IMR-90 (cell line): ENCODE data around the gene WFDC9. TPM values are rescaled to one million over a fixed set of nuclear protein-coding genes. Genes with fewer than 3 reads are reported as not detected.

Experiments used
- microRNA-seq, 2 experiments: library from miRNA; stranded (forward) in 1 of 2; unstranded in 1 of 2; fragments of 10-50 nt in 1 of 2; fragments of <30 nt in 1 of 2; gene quantifications in 1 of 2; microRNA quantifications in 1 of 2; one replicate each; pipeline versions ENCODE3 to v1.1.0; 2013 to 2020; ENCODE audit not compliant: insufficient read depth in 1 of 2, insufficient read length in 1 of 2, unreplicated experiment in 1 of 2
- polyA plus RNA-seq, 3 experiments: library from polyadenylated mRNA; depleted of rRNA; stranded (reverse); fragments of >200 nt; gene quantifications; 2 replicates each; pipeline ENCODE4 v1.2.3, GENCODE V29; 2012; ENCODE audit warnings: low replicate concordance in 1 of 3
- small RNA-seq, 5 experiments: library from RNA; depleted of rRNA; stranded (forward); fragments of <200 nt; gene quantifications; one replicate each; pipeline ENCODE3, GENCODE V24; 2012
- total RNA-seq: library from RNA; depleted of rRNA; stranded (reverse); fragments of >200 nt; gene quantifications from 2 replicates; pipeline ENCODE4 v1.2.3, GENCODE V29; 2012; rRNA removed

Gene WFDC9
- total and polyA plus RNA-seq, 2 of the 4 experiments (the other 2 are of a cell fraction): not detected

Small RNA genes lying within 50 kb of the gene (microRNA-seq; reads per million reads assigned to microRNA genes)
- gene RNA5SP485 (ENCODE audit: insufficient read depth, insufficient read length): not detected

Small RNA genes lying within 50 kb of the gene (small RNA-seq; reads per million reads assigned to genes)
- gene RNA5SP485: 0 to 1.7 (median 0) reads per million in 5 experiments

Other genes with a start within 250 kb of the WFDC9 start
- 1.1 and 1.3 TPM in 2 replicates for gene DBNDD2, start 223.0 kb downstream of the WFDC9 start, total RNA-seq
- 7.8 and 9.3 TPM in 2 replicates for gene DBNDD2, start 223.0 kb downstream of the WFDC9 start, polyA plus RNA-seq (2012; rRNA removed)
- gene PIGT, start 215.1 kb downstream of the WFDC9 start, total RNA-seq: 27.2 and 31.2 TPM in 2 replicates
- gene PIGT, start 215.1 kb downstream of the WFDC9 start, polyA plus RNA-seq (2012; rRNA removed): 145 and 168 TPM in 2 replicates
- gene WFDC2, start 161.5 kb downstream of the WFDC9 start, total RNA-seq: not detected in 2 replicates
- not detected in 2 replicates for gene WFDC2, start 161.5 kb downstream of the WFDC9 start, polyA plus RNA-seq (2012; rRNA removed)
- gene SPINT3, start 115.7 kb downstream of the WFDC9 start, total RNA-seq: not detected in 2 replicates
- gene SPINT3, start 115.7 kb downstream of the WFDC9 start, polyA plus RNA-seq (2012; rRNA removed): not detected in 2 replicates
- gene WFDC6, start 91.8 kb downstream of the WFDC9 start, total RNA-seq: not detected in 2 replicates
- gene WFDC6, start 91.8 kb downstream of the WFDC9 start, polyA plus RNA-seq (2012; rRNA removed): not detected in 2 replicates
- gene EPPIN, start 83.9 kb downstream of the WFDC9 start, total RNA-seq: not detected in 2 replicates
- not detected in 2 replicates for gene EPPIN, start 83.9 kb downstream of the WFDC9 start, polyA plus RNA-seq (2012; rRNA removed)
- gene WFDC8, start 52.0 kb downstream of the WFDC9 start, total RNA-seq: not detected in 2 replicates
- not detected in 2 replicates for gene WFDC8, start 52.0 kb downstream of the WFDC9 start, polyA plus RNA-seq (2012; rRNA removed)
- not detected in 2 replicates for gene WFDC10A, start 1.5 kb downstream of the WFDC9 start, total RNA-seq
- gene WFDC10A, start 1.5 kb downstream of the WFDC9 start, polyA plus RNA-seq (2012; rRNA removed): not detected in 2 replicates
- not detected in 2 replicates for gene WFDC11, start 39.0 kb upstream of the WFDC9 start, total RNA-seq
- gene WFDC11, start 39.0 kb upstream of the WFDC9 start, polyA plus RNA-seq (2012; rRNA removed): not detected in 2 replicates
- gene WFDC13, start 70.8 kb upstream of the WFDC9 start, total RNA-seq: not detected in 2 replicates
- gene WFDC13, start 70.8 kb upstream of the WFDC9 start, polyA plus RNA-seq (2012; rRNA removed): not detected in 2 replicates
- gene WFDC10B, start 73.7 kb upstream of the WFDC9 start, total RNA-seq: not detected in 2 replicates
- not detected in 2 replicates for gene WFDC10B, start 73.7 kb upstream of the WFDC9 start, polyA plus RNA-seq (2012; rRNA removed)
- not detected in 2 replicates for gene SPINT4, start 91.1 kb upstream of the WFDC9 start, total RNA-seq
- not detected in 2 replicates for gene SPINT4, start 91.1 kb upstream of the WFDC9 start, polyA plus RNA-seq (2012; rRNA removed)
- 0.18 TPM in 1 of 2 replicates, not detected in the other for gene WFDC3, start 160.6 kb upstream of the WFDC9 start, total RNA-seq
- 0.87 and 1.4 TPM in 2 replicates for gene WFDC3, start 160.6 kb upstream of the WFDC9 start, polyA plus RNA-seq (2012; rRNA removed)
- gene DNTTIP1, start 160.7 kb upstream of the WFDC9 start, total RNA-seq: 17.8 and 19.4 TPM in 2 replicates
- gene DNTTIP1, start 160.7 kb upstream of the WFDC9 start, polyA plus RNA-seq (2012; rRNA removed): 51.0 and 53.7 TPM in 2 replicates
- gene UBE2C, start 181.4 kb upstream of the WFDC9 start, total RNA-seq: 43.4 and 43.6 TPM in 2 replicates
- 120 and 124 TPM in 2 replicates for gene UBE2C, start 181.4 kb upstream of the WFDC9 start, polyA plus RNA-seq (2012; rRNA removed)
- 0.28 TPM in 1 of 2 replicates, not detected in the other for gene TNNC2, start 196.0 kb upstream of the WFDC9 start, total RNA-seq
- 0.46 and 0.53 TPM in 2 replicates for gene TNNC2, start 196.0 kb upstream of the WFDC9 start, polyA plus RNA-seq (2012; rRNA removed)
- 10.0 and 11.1 TPM in 2 replicates for gene SNX21, start 202.5 kb upstream of the WFDC9 start, total RNA-seq
- 17.9 and 19.2 TPM in 2 replicates for gene SNX21, start 202.5 kb upstream of the WFDC9 start, polyA plus RNA-seq (2012; rRNA removed)
- 27.8 and 29.8 TPM in 2 replicates for gene ACOT8, start 226.1 kb upstream of the WFDC9 start, total RNA-seq
- gene ACOT8, start 226.1 kb upstream of the WFDC9 start, polyA plus RNA-seq (2012; rRNA removed): 47.5 and 54.3 TPM in 2 replicates
- gene ZSWIM3, start 226.3 kb upstream of the WFDC9 start, total RNA-seq: 8.1 and 8.6 TPM in 2 replicates
- gene ZSWIM3, start 226.3 kb upstream of the WFDC9 start, polyA plus RNA-seq (2012; rRNA removed): 2.8 and 3.3 TPM in 2 replicates
- 7.8 and 10.0 TPM in 2 replicates for gene ZSWIM1, start 249.9 kb upstream of the WFDC9 start, total RNA-seq
- gene ZSWIM1, start 249.9 kb upstream of the WFDC9 start, polyA plus RNA-seq (2012; rRNA removed): 4.2 and 4.6 TPM in 2 replicates